Measurements from ENCODE around the gene PEX26.
A peak's percentile ranks its signal among the peaks of the same experiment; 100 is the strongest.
"Not testable (repeated sequence)": the region's sequence is repeated elsewhere in the genome, so short reads cannot be mapped to it uniquely, and the experiment has no call there.

The PEX26 gene

DNA sequence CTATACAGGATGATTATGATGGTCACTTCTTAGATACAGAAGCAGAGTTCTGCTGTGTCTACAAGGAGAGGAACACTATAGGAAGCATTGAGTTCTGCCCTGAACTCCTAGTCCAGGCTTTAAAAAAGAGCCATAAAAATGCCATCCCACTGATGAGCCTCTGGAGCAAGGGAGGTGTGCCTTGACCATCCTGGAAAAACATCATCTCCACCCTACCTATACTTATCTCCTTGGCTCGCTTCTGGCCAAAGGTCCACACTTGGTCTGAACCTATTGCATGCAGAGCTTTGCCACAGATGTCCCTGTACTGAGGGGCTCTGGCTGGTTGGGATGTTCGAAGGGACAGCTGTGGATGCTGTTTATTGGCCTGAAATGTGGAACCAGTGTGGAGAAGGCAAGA, 4.3 kb upstream of the PEX26 start:
- H3K4me3 ChIP-seq (ENCODE audit: low read length), result no peak overlapping the region
- no peak for DNase-seq (ENCODE audit: low read depth)
- TF ChIP-seq, protein P1, sequence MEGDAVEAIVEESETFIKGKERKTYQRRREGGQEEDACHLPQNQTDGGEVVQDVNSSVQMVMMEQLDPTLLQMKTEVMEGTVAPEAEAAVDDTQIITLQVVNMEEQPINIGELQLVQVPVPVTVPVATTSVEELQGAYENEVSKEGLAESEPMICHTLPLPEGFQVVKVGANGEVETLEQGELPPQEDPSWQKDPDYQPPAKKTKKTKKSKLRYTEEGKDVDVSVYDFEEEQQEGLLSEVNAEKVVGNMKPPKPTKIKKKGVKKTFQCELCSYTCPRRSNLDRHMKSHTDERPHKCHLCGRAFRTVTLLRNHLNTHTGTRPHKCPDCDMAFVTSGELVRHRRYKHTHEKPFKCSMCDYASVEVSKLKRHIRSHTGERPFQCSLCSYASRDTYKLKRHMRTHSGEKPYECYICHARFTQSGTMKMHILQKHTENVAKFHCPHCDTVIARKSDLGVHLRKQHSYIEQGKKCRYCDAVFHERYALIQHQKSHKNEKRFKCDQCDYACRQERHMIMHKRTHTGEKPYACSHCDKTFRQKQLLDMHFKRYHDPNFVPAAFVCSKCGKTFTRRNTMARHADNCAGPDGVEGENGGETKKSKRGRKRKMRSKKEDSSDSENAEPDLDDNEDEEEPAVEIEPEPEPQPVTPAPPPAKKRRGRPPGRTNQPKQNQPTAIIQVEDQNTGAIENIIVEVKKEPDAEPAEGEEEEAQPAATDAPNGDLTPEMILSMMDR (conservative IDR thresholded peaks at IDR 0.05; ENCODE audit: low read length), result no peak

- DNase-seq (ENCODE audit: low read depth); H3K4me3 ChIP-seq (ENCODE audit: low read length): not testable (repeated sequence)
Measured at GRCh38 chr22:18073927-18074326, 3.9 kb upstream of the PEX26 start.

GRCh38 chr22:18075101-18075719, 2.6 kb upstream of the PEX26 start:
- DNase-seq (ENCODE audit: low read depth), result no peak
- TF ChIP-seq, protein P1 (conservative IDR thresholded peaks at IDR 0.05; ENCODE audit: low read length), result no peak
- H3K4me3 ChIP-seq (ENCODE audit: low read length), result no peak overlapping the region

DNA sequence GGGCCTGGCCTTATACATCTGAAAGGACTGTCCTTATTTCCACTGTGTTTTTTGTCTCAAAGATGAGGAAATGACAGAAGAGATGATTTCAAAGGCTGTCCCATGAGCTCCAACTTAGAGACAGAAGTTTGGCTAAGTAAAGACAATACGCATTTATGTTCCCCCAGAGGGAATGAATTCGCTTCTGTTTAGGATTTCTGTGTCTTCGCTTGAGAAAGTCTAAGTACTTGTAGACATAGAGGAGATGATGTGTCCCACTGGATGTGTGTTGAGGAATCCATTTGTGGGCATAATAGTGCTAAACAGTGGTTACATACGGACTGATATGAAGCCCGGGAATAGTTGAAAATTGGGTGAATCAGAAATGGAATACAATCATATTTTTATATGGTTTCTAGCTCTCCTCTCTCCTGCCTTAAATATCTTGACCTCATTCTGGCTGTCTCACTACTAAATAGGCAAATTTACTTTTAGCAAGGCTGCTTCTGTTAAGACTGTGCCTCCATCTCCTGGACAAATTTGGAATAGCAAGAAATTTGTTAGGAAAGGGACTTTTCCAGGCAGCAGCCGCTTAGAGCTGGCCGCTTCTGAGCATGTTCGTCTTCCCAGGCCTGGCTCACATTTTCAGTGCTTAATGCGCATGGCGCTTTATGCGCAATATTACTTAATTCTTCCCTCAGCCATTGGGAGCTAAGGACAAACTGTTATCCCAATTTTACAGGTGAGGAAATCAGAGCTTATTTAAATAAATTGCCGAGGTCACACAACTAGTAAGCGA, 1.9 kb upstream of the PEX26 start:
- no peak overlapping the region for H3K4me3 ChIP-seq (ENCODE audit: low read length)
- DNase-seq (ENCODE audit: low read depth), result peak; percentile 91
- TF ChIP-seq, protein P1 (conservative IDR thresholded peaks at IDR 0.05; ENCODE audit: low read length), result peak; percentile 95

- H3K4me3 ChIP-seq (ENCODE audit: low read length), result peak overlapping the region; percentile 100
- TF ChIP-seq, protein P1 (conservative IDR thresholded peaks at IDR 0.05; ENCODE audit: low read length), result no peak
- no peak for DNase-seq (ENCODE audit: low read depth)
Measured at GRCh38 chr22:18077087-18077638, 627 bp upstream of the PEX26 start.

DNA sequence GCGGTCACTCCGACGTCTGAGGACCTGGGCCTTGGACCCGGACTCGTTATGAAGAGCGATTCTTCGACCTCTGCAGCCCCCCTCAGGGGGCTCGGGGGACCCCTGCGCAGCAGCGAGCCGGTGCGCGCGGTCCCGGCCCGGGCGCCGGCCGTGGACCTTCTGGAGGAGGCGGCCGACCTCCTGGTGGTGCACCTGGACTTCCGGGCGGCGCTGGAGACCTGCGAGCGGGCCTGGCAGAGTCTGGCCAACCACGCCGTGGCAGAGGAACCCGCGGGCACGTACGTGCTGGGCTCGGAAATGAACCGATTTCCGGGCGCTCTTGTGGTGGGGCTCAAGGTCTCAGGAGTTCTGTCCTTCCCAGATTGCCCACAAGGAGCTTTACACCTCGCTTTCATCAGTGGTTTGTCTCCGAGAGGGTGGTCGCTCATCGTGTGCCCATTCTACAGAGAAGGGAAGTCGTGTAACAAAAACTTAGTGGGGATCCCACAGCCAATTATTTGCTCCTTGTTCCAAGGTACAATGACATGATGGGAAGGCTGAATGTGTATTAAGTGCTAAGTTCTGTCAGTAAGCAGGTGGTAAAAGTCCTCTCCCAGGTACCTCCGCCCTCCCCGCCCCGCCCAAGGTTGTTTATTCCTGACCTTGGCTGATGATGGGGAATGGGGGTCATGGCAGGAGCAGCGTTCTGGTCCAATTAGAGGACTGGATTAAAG, 695 bp downstream of the PEX26 start:
- DNase-seq (ENCODE audit: low read depth), result peak; percentile 40
- TF ChIP-seq, protein P1 (conservative IDR thresholded peaks at IDR 0.05; ENCODE audit: low read length), result peak; percentile 23
- H3K4me3 ChIP-seq (ENCODE audit: low read length), result peak overlapping the region; percentile 100

DNA sequence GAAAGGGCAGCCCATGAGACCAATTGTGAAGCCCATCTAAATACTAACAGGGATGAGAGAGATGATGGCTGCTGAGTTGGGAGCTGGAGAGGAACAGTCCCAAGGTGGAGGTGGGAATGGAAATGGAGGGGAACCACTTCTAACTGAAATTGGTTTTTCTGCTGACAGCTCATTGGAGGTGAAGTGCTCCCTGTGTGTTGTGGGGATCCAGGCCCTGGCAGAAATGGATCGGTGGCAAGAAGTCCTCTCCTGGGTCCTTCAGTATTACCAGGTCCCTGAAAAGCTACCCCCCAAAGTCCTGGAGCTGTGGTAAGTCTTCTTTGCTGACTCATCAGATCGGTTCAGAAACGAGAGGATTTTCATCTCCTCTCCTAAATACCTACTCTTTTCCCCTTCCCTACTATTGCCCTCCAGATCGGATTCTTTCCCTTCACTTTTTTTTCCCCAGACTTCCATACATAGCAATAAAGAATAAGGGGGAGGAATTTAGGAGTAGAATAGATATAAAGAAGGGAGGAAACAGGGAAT, 2.0 kb downstream of the PEX26 start:
- H3K4me3 ChIP-seq (ENCODE audit: low read length), result no peak overlapping the region
- TF ChIP-seq, protein P1 (conservative IDR thresholded peaks at IDR 0.05; ENCODE audit: low read length), result no peak
- no peak for DNase-seq (ENCODE audit: low read depth)

Measured in AG10803 (cell line).